ENCODE measurements around the gene SRRM3.
"Not testable (repeated sequence)": the region's sequence is repeated elsewhere in the genome, so short reads cannot be mapped to it uniquely, and the experiment has no call there.

Gene SRRM3

DNA sequence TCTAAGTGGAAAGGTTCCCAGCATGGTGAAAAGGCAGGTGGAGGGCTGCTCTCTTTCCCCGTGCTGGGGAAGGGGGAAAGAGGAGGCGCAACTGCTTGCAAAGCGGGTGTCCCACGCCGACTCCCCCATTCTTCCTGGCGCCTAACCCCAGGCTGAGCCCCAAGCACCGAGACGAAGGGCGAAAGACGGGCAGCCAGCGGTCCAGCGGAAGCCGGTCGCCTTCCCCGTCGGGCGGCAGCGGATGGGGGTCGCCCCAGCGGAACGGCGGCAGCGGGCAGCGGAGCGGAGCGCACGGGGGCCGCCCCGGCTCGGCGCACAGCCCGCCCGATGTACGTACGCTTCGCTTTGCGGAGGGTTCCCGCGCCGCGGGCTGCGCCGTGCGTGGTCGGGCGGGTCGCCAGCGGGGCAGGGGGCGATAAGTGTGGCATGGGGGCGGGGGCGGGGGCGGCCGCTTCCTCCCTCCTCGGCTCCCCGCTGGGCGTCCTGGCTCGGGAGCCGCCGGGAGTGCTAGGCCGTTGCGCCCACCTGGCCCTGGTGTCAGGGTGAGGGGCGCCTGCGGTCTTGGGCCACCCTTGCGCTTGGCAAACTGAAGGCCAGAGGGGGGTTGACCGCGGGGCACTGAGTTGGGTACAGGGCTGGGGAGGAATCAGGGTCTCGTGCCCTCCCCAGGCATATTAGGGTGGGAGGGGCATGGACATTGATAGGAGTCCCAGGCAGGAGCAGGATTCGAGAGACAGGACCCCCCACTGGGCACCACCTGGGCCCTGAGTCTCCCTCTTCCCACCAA is 65.6 kb downstream of the SRRM3 start:
- no peak for DNase-seq

- DNase-seq, result no peak
Observed at GRCh38 chr7:76267894-76268183, 66.1 kb downstream of the SRRM3 start.

DNA sequence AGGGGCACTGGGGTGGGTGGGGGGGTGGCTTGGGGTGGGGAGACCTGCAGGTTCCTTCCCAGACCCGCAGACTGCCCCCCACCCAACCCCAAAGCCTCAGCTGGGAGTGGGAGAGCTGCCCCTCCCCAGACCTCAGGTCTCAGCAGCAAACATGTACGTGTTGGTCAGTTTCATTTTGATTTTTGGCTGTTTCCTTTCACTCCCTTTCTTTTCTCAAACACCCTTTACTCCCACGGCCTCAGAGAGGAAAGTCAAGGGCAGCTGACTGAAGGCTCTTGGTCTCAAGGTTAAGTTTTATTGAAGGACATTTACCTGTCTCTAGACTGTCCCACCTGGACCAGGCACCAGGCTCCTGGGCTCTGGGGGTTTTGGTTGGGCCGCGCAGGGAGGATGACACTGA is 66.7 kb downstream of the SRRM3 start:
- no peak for DNase-seq

- no peak for DNase-seq
Observed at GRCh38 chr7:76269895-76270294, 68.2 kb downstream of the SRRM3 start.

DNA sequence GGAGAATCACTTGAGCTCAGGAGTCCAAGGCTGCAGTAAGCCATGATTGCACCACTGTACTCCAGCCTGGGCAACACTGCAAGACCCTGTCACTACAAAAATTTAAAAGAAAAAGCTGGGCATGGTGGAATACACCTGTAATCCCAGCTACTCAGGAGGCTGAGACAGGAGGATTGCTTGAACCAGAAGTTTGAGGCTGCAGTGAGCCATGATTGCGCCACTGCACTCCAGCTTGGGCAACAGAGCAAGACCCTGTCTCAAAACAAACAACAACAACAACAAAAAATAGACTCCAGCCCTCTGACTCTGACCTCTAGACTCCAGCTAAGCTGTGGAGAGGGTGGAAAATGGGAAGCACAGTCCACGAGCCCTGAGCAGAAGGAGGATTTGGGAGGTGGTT is 69.7 kb downstream of the SRRM3 start:
- DNase-seq, result not testable (repeated sequence)

GRCh38 chr7:76272142-76272541 is 70.4 kb downstream of the SRRM3 start:
- no peak for DNase-seq

DNA sequence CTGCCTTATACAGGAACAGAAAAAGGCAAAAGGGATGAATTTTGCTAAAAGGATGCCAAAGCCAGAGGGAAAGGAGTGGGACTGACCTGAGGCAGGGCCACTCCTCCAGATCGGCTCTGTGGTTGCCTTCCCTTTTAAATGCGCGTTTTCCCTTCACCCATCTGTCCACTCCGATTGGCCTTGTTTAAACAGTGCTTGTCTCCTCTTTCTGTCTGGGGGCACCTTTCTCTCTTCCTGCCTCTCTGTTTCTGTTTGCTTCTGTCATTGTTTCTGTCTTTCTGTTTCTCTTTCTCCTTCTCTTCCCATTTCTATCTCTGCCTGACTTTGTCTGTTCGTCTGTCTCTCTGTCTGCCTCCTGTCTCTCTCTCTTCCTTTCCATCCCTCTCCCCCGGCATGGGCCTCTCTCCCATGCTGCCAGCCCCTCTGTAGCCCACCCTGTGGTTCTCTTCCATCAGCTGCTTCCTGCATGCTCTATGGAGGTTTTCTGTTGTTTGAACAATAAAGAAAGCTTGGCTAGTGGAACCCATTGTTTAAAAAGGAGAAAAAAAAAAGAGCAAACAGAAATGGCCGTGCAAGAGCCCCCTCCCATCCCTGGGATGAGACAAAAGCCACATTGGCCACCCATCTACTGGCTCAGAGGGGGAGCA is 71.3 kb downstream of the SRRM3 start:
- DNase-seq, result no peak

DNA sequence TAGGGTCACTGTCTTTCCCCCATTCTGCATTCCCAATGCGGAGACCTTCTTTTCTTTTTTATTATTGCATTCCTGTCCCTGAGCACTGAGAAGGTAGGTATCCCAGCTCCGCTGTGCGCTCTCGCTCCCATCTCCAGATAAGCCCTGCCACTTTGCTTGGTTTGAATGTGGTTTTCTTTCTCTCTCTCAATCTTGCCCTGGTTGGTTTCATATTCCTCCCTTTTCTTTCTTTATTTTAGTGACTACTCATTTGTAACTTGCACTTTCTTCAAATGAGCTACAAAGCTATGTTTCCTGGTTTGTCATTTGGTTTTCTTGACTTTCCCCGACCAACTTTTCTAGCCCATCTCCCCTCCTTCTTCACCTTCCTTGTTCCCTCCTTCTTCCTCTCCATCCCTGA is 71.8 kb downstream of the SRRM3 start:
- no peak for DNase-seq

DNA sequence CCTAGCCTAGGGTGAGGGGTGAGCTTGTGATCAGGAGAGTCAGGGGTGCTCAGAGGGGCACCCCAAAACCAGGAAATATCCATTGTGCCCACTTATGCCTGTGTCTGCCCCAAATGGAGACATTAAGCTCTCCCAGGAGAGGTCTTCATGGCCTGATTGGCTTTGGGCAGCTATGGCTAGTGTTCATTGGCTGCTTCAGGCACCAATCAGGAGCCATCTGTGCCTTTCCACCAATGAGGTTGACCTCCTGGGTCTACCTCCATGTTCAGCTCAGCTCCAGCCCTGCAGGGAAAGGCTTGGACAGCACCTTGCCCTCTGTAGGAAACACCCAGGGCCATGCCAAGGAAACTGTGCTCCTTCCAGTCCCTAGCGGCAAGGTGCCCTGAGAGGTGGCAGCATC is 76.8 kb downstream of the SRRM3 start:
- DNase-seq, result no peak

DNA sequence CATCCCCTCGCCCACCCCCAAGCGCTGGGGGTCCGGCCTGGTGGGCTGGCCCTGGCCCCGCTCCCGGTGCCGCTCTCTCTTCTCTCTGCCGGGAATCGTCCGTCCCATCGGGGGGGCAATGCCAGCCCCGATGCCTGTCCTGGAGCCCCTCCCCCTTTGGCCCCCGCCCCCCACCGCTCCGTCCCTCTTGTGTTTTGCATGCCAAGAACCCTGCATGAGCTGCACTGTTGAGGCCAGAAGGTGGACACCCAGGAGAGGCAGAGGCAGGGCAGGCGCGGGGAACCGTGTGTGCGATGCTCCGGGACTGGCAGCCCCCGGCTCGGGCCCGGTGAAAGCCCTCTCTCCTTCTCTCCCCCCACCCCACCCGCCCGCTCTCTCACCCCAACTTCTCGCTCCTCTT is 78.7 kb downstream of the SRRM3 start:
- no peak for DNase-seq

DNA sequence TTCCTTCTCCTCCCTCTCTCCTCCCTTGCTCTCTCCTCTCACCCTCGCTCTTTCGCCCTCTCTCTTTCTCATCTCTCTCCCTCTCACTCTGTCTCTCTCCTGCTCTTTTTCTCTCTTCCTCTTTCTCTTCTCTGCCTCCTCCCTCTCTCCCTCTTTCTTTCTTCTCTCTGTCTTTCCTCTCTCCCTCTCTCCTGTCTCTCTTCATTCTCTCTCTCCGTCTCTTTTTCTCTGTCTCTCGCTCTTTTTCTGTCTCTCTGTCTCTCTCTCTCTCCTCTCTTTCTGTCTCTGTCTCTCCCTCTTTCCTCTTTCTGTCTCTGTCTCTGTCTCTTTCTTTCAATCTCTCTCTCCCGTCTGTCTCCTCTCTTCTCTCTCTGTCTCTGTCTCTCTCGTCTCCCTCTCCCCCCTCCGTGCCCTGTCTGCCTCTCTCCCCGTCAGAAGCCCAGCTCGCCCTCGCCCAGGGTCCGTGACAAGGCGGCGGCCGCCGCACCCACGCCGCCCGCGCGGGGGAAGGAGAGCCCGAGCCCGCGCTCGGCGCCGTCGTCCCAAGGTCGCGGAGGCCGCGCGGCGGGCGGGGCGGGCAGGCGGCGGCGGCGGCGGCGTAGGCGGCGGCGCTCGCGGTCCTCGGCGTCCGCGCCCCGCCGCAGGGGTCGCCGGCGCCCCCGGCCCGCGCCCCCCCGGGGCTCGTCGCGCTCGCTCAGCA is 79.5 kb downstream of the SRRM3 start:
- DNase-seq, result no peak

DNA sequence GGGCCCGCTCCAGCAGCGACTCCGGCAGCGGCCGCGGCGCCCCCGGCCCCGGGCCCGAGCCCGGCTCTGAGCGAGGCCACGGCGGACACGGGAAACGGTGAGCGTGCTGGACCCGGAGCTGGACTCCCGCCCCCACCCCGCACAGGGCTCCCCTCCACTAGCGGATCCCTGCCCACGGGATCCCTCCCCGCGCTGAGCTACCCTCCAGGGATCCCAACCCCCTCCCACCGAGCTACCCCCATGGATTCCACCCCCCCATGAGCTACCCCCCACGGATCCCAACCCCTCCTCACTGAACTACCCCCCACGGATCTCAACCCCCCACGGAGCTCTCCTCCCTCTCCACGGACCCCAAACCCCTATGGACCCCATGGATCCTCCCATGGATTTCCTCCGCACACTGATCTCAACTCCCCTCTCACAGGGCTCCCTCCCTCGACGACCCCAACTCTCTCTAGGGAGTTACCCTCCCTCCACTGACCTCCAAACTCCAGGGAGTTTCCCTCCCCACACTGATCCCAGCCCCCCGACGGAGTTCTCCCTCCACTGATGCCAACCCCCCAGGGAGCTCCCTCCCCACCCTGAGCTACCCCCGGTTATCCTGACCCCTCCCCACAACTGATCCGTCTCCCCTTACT is 80.1 kb downstream of the SRRM3 start:
- DNase-seq, result no peak

DNA sequence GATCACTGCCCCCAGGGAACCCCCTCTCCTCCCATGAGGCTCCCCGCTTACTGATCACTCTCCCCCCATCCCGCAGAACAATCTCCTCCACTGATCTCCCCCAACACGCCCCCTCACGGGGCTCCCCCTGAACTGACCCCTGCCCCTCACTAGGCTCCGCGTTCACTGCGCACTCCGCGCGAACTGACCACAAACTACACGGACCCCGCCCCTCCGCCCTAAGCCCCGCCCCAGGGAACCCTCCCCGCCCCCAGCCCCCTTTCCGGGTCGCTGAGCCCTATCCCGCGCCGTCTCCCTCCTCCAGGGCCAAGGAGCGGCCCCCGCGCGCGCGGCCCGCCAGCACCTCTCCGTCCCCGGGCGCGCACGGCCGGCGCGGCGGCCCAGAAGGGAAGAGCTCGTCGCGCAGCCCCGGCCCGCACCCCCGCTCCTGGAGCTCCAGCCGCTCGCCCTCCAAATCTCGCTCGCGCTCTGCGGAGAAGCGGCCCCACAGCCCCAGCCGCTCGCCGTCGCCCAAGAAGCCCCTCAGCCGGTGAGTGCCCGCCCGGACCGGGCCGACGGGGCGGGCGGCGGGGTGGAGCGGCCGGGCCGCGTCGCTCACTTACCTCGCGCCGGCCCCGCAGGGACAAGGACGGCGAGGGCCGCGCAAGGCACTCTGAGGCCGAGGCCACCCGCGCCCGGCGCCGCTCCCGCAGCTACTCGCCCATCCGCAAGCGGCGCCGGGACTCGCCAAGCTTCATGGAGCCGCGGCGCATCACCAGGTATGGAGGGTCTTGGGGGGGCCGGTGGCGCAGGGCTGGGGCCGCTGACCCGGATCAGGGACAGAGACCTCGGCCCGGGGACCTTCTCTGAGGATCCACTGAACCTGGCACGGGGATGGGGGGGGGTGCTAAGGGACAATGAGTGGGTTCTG is 80.9 kb downstream of the SRRM3 start:
- DNase-seq, result no peak

DNA sequence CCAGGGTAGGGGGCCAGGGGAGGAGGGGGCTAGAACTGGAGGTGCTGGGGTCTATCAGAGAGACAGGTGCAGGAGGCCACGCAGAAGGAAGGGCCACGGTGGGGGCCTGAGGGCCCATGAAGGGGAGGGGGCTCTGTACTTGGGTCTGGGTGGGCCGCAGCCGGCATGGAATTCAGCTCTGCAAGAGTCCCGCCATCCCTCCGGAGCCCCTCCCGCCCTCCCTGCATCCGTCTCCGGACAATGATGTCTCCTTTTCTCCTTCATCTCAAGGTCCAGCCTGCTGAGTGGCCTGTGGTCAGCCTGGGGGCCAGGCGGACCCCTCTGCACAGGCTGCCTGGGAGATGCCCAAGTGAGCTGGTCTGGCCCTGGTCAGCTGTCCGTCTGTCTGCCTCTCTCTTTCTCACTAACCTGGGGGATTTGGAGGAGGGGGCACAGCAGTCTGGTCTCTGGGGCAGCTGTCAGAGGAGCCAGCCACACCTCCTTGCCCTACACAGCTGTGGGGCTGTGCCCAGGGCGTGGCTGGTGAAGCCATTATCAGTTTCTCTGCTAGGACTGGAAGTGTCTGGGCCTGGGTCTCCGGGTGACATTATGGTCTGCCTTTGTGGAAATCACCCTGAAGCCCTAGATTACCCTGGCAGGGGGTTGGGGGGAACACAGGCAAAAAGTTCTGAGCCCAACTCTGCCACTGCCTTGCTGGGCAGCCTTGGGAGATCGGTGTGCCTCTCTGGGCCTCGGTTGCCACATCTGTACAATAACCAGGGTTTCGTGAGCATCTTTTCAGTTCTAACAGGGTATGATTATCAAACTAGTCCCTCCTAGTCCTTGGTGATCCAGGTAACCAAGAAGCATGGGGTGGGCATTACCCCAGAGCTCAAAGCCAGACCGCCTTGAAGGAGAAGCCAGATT is 81.8 kb downstream of the SRRM3 start:
- no peak for DNase-seq

- no peak for DNase-seq
Observed at GRCh38 chr7:76285604-76286374, 84.1 kb downstream of the SRRM3 start.

DNA sequence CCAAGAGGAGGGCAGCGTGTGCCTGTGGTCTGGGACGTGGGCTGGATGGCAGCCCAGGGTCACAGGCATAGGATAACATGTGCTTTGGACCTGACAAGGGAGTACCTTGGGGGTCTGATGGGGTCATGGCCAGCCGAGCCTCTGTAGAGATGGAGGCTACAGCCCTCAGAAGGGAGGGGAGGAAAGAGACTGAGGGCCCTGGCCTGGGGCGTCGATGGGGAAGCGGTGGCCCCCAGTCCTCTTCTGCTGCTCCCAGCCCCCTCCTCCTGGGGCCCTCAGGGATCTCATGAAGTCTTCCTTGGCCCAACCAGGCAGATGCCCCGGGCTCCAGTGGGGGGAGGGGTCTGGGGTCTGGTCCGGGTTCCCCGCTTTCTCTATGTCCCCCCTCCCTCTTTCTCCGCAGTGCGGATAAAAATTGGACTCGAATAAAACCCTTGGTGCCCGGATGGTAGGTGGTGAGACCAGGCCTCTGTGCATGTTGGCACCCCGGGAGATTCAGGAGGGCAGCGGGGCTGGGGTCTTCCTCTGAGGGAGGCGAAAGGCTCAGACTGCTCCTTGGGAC is 85.2 kb downstream of the SRRM3 start:
- no peak for DNase-seq

DNA sequence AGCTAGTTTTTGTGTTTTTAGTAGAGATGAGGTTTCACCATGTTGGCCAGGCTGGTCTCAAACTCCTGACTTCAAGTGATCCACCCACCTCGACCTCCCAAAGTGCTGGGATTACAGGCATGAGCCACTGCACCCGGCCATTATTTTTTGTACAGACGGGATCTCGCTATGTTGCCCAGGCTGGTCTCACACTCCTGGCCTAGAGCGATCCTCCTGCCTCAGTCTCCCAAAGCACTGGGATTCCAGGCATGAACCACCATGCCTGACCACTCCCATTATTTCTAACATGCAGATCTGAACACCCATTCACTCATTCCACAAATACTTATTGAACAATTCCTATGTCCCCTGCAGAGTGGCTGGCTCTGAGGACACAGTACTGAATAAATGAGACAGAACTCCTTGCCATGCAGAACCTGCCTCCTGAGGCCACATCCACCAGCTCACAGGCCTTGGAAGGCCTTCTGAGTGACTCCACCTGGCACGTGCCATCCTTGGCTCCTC is 89.2 kb downstream of the SRRM3 start:
- DNase-seq, result not testable (repeated sequence)

- DNase-seq, result peak; percentile 82
Observed at GRCh38 chr7:76291351-76292212, 89.9 kb downstream of the SRRM3 start.

DNA sequence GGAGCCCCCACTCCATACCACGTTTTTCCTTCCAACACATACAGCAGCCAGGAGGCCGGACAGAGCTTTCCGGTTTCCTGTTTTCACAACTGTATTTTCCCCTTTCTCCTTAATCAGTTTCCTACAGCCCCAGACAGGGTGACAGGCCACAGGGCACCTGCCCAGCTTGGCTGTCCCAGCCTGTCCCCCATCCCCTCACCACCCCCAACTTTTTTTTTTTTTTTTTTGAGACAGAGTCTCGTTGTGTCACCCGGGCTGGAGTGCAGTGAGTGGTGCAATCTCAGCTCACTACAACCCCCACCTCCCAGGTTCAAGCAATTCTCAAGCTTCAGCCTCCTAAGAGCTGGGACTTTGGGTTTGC is 90.5 kb downstream of the SRRM3 start:
- DNase-seq, result no peak
